Retinal pigment epithelial cell (primary cell): ENCODE results near the gene KRT35.
A peak's percentile ranks its signal among the peaks of the same experiment; 100 is the strongest.
"Not testable (repeated sequence)": the region's sequence is repeated elsewhere in the genome, so short reads cannot be mapped to it uniquely, and the experiment has no call there.

Experiments
- DNase-seq: peaks from one replicate; pipeline ENCODE4 v3.0.0-alpha.2; 2010; ENCODE audit warnings: low read depth
- H3K4me3 ChIP-seq: 2 replicates; pipeline ENCODE4 v1.5.1; 2011; ENCODE audit warnings: mild to moderate bottlenecking, low read length, control low read depth, moderate library complexity
- TF ChIP-seq, protein P1 (sequence below): conservative IDR thresholded peaks from 2 replicates; pipeline ENCODE4 v1.5.1; 2011; ENCODE audit warnings: low read depth, low read length, control low read depth, inconsistent platforms

KRT35 gene

DNA sequence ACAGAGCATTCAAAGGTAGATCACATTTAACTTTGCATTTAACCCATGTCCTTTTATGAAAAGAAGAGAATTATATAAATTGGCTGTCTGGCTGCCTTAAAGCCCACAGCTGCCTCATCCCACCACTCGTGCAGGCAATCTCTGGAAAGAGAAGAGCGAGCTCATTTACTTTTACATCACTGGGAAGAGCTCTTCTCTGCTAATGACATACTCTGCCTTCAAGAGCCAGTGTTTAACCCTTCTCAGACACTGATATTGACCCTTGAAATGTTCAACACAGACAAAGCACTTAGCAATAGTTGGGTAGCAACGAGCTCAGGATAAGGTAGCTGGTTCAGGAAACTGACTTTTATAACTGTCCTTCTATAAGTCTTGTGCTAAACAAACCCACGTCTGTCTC, 46.9 kb downstream of the KRT35 start:
- TF ChIP-seq, protein P1, sequence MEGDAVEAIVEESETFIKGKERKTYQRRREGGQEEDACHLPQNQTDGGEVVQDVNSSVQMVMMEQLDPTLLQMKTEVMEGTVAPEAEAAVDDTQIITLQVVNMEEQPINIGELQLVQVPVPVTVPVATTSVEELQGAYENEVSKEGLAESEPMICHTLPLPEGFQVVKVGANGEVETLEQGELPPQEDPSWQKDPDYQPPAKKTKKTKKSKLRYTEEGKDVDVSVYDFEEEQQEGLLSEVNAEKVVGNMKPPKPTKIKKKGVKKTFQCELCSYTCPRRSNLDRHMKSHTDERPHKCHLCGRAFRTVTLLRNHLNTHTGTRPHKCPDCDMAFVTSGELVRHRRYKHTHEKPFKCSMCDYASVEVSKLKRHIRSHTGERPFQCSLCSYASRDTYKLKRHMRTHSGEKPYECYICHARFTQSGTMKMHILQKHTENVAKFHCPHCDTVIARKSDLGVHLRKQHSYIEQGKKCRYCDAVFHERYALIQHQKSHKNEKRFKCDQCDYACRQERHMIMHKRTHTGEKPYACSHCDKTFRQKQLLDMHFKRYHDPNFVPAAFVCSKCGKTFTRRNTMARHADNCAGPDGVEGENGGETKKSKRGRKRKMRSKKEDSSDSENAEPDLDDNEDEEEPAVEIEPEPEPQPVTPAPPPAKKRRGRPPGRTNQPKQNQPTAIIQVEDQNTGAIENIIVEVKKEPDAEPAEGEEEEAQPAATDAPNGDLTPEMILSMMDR = no peak
- DNase-seq = no peak
- H3K4me3 ChIP-seq = no peak overlapping the region

DNA sequence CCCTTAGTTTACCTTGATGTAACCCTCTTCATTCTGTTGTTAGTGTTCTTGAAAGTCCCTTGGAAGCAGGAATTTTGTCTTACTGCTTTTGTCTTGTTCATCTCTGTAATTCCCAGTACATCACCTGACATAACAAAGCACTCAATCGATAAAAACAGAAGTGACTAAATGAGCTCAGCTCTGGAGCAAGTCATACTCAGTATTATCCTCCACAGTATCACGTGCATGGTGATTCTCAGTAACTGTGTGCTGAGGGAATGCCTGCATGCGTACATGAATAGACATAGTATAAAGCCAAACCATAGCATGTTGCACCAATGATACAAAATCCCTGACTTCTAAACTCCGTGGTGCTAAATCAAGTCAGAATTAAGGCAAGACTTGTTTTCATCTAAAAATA, 47.4 kb downstream of the KRT35 start:
- TF ChIP-seq, protein P1 = no peak
- DNase-seq = no peak
- no peak overlapping the region for H3K4me3 ChIP-seq

DNA sequence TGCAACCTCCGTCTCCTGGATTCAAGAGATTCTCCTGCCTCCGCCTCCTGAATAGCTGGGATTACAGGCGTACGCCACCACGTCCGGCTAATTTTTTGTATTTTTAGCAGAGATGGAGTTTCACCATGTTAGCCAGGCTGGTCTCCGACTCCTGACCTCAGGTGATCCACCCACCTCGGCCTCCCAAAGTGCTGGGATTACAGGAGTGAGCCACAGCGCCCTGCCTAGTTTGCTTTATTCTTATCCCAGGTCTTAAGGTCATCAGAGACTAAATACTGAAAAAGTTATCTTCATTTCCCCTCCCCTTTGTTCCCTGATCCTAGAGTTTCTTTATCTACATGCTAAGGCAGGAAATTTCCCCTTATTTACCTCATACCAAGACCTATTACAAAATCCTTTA, 50.6 kb downstream of the KRT35 start:
- H3K4me3 ChIP-seq, DNase-seq: not testable (repeated sequence)

DNA sequence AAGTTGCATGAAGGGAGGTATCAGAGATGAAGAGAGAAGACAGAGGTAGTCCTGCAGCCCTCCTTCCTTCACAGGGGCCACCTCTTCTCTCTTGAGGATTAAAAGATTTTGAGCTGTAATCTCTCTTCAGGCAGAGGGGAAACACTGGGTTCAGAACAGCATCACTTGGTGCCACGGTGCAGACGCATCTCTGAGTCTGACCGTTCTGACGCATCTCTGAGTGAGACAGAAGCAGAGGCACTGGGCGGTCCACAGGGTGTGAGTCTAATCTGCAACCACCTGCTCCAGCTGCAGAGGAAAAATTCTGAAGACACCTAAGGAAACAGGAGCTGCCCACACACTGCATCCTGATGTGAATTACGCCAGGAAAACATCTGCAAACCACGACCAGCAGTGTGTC, 51.3 kb downstream of the KRT35 start:
- TF ChIP-seq, protein P1 = no peak
- H3K4me3 ChIP-seq = no peak overlapping the region
- no peak for DNase-seq

DNA sequence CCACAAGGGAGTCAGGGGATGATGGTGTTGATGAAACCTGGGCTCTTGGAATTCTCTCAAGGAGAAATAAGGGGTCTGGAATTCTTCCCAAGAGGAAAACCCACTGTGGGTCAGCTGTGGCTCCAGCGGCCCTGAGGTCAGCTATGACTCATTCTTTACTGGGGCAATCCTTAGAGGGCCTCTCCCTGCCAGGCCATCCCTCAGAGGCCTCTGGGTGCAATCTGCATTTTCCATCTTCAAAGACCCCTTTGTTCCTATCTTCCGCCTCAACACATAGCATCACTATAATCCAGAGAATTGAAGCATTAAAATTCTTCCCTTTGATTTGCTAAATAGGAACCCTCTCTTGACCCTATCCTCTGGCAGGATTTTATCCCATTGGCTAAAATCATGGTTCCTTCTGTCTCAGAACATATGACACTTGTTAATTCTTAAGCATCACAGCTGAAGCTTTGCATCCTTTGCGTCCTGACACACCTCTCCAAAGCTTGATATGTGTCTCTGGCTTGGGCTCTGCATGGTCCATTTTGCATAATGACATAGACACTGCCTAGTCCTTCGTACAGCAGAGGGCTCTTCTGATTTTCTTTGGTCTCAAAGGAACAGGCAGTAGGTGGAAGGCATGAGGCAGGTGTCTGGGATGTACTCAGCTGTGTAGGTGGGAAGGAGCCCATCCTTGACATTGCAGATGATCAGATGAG, 52.2 kb downstream of the KRT35 start:
- H3K4me3 ChIP-seq = no peak overlapping the region
- DNase-seq = peak; percentile 18
- TF ChIP-seq, protein P1 = no peak
